ENCODE results near the gene ADGRA1.

ADGRA1 gene

DNA sequence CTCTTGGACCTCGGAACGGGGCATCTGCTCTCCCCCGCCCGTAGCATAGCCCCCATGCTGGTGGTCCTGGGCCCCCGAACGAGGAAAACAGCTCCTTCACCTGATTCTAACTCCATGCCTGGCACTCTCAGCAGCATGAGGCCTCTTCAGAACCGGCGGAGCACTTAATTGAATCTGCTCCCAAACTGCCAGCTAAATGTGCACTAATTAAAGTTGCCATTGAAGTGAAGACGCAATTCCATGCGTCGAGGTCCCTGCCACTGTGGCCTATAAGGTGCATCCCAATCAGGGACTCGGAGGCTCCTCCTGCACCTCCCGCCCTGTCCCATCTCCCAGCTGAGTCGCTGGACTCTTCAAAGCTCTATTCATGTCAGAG lies 41.3 kb upstream of the ADGRA1 start:
- no peaks in the 10 kb centered on the region for H3K27me3 ChIP-seq (ENCODE audit: low read length)
- no peak overlapping the region for H3K27ac ChIP-seq (ENCODE audit: low read depth, low read length)
- H3K9me3 ChIP-seq (ENCODE audit: insufficient read depth, low read length), result no peaks in the 10 kb centered on the region
- no peak overlapping the region for H3K9ac ChIP-seq (ENCODE audit: low read length)
- H3F3A ChIP-seq (ENCODE audit: insufficient read depth), result no peaks in the 10 kb centered on the region
- no peak overlapping the region for H2AFZ ChIP-seq (ENCODE audit: low read depth, low read length, severe bottlenecking)
- H4K20me1 ChIP-seq (ENCODE audit: low read depth, low read length), result no peaks in the 10 kb centered on the region
- no peak overlapping the region for H3K4me3 ChIP-seq (ENCODE audit: insufficient read depth, low read length, poor library complexity, severe bottlenecking)
- no peaks in the 10 kb centered on the region for H3K79me2 ChIP-seq (ENCODE audit: insufficient read depth, low read length)
- no peak overlapping the region for H3K4me2 ChIP-seq (ENCODE audit: low read depth, low read length, poor library complexity, severe bottlenecking)
- TF ChIP-seq, protein P1, sequence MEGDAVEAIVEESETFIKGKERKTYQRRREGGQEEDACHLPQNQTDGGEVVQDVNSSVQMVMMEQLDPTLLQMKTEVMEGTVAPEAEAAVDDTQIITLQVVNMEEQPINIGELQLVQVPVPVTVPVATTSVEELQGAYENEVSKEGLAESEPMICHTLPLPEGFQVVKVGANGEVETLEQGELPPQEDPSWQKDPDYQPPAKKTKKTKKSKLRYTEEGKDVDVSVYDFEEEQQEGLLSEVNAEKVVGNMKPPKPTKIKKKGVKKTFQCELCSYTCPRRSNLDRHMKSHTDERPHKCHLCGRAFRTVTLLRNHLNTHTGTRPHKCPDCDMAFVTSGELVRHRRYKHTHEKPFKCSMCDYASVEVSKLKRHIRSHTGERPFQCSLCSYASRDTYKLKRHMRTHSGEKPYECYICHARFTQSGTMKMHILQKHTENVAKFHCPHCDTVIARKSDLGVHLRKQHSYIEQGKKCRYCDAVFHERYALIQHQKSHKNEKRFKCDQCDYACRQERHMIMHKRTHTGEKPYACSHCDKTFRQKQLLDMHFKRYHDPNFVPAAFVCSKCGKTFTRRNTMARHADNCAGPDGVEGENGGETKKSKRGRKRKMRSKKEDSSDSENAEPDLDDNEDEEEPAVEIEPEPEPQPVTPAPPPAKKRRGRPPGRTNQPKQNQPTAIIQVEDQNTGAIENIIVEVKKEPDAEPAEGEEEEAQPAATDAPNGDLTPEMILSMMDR (IDR thresholded peaks at IDR 0.05; ENCODE audit: insufficient read depth, low read length, poor library complexity, severe bottlenecking), result no peak
- TF ChIP-seq EZH2phosphoT487 (conservative IDR thresholded peaks at IDR 0.05; ENCODE audit: low read length), result no peak
- H3K9me2 ChIP-seq (replicated peaks; ENCODE audit: insufficient read depth, low read length), result no peaks in the 10 kb centered on the region
- no peaks in the 10 kb centered on the region for H3K36me3 ChIP-seq (ENCODE audit: low read length)

DNA sequence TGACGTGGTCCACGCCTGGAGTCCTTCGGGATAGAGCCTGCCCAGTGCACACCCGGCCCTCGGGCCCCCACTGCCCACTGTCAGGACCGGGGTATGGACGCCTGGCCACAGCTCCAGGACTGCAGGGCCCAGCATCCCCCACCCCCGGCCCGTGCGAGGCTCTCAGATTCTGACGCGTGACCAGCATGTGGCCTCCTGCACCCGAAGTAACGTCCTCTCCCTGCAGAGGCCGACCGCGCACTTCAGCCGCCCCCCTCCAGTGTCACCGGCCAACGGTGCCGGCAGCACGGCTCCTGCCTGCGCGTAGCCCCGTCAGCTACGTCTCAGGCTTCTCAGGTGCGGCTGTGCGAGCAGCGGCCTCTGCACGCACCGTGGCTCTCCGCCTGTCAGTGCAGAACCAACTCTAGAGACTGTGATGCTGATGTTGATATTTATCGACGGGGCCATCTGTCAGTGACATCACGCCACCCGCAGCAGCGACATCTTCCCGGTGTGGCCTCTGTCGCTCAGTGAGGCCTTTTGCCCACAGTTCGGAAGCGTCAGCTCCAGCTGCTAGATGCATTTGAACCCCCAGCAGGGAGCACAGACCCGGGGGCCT lies 40.1 kb upstream of the ADGRA1 start:
- H3K27me3 ChIP-seq (ENCODE audit: low read length), result no peaks in the 10 kb centered on the region
- H4K20me1 ChIP-seq (ENCODE audit: low read depth, low read length), result no peaks in the 10 kb centered on the region
- no peaks in the 10 kb centered on the region for H3K9me2 ChIP-seq (replicated peaks; ENCODE audit: insufficient read depth, low read length)
- H3K9ac ChIP-seq (ENCODE audit: low read length), result no peak overlapping the region
- H3K4me2 ChIP-seq (ENCODE audit: low read depth, low read length, poor library complexity, severe bottlenecking), result no peak overlapping the region
- no peak overlapping the region for H2AFZ ChIP-seq (ENCODE audit: low read depth, low read length, severe bottlenecking)
- no peak overlapping the region for H3K27ac ChIP-seq (ENCODE audit: low read depth, low read length)
- no peak overlapping the region for H3K4me3 ChIP-seq (ENCODE audit: insufficient read depth, low read length, poor library complexity, severe bottlenecking)
- no peaks in the 10 kb centered on the region for H3F3A ChIP-seq (ENCODE audit: insufficient read depth)
- TF ChIP-seq, protein P1 (IDR thresholded peaks at IDR 0.05; ENCODE audit: insufficient read depth, low read length, poor library complexity, severe bottlenecking), result no peak
- no peak for TF ChIP-seq EZH2phosphoT487 (conservative IDR thresholded peaks at IDR 0.05; ENCODE audit: low read length)
- H3K79me2 ChIP-seq (ENCODE audit: insufficient read depth, low read length), result no peaks in the 10 kb centered on the region
- H3K9me3 ChIP-seq (ENCODE audit: insufficient read depth, low read length), result no peaks in the 10 kb centered on the region
- no peaks in the 10 kb centered on the region for H3K36me3 ChIP-seq (ENCODE audit: low read length)

DNA sequence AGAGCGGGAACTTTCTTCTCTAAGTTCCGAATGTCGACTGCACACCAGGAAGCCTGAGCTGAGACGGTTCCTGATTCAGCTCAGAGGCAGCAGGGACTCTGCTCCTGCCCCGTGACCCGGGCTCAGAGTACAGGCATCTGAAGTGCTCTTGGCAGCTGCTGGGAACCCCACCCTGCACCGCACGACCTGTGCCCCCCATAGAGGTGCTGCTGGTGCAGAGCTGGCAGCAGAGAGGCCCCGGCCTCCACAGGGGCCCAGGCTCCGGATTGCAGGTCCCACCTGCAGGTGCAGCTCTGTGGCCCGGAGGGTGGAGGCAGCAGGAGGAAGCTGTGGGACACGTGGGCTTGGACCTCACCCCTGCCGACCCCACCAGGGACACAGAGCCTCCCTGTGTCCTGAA lies 39.5 kb upstream of the ADGRA1 start:
- no peaks in the 10 kb centered on the region for H3K36me3 ChIP-seq (ENCODE audit: low read length)
- no peak overlapping the region for H3K4me3 ChIP-seq (ENCODE audit: insufficient read depth, low read length, poor library complexity, severe bottlenecking)
- no peaks in the 10 kb centered on the region for H3F3A ChIP-seq (ENCODE audit: insufficient read depth)
- H4K20me1 ChIP-seq (ENCODE audit: low read depth, low read length), result no peaks in the 10 kb centered on the region
- no peaks in the 10 kb centered on the region for H3K9me3 ChIP-seq (ENCODE audit: insufficient read depth, low read length)
- TF ChIP-seq EZH2phosphoT487 (conservative IDR thresholded peaks at IDR 0.05; ENCODE audit: low read length), result no peak
- TF ChIP-seq, protein P1 (IDR thresholded peaks at IDR 0.05; ENCODE audit: insufficient read depth, low read length, poor library complexity, severe bottlenecking), result no peak
- no peak overlapping the region for H2AFZ ChIP-seq (ENCODE audit: low read depth, low read length, severe bottlenecking)
- H3K4me2 ChIP-seq (ENCODE audit: low read depth, low read length, poor library complexity, severe bottlenecking), result no peak overlapping the region
- H3K27ac ChIP-seq (ENCODE audit: low read depth, low read length), result no peak overlapping the region
- H3K9me2 ChIP-seq (replicated peaks; ENCODE audit: insufficient read depth, low read length), result no peaks in the 10 kb centered on the region
- no peak overlapping the region for H3K9ac ChIP-seq (ENCODE audit: low read length)
- H3K79me2 ChIP-seq (ENCODE audit: insufficient read depth, low read length), result no peaks in the 10 kb centered on the region
- H3K27me3 ChIP-seq (ENCODE audit: low read length), result no peaks in the 10 kb centered on the region
